ENCODE results near the gene GID4. TPM values are rescaled to one million over a fixed set of nuclear protein-coding genes. Genes with fewer than 3 reads are reported as not detected.

Gene GID4
- total RNA-seq, 1 donor from 2014 or later = 11.3 TPM

DNA sequence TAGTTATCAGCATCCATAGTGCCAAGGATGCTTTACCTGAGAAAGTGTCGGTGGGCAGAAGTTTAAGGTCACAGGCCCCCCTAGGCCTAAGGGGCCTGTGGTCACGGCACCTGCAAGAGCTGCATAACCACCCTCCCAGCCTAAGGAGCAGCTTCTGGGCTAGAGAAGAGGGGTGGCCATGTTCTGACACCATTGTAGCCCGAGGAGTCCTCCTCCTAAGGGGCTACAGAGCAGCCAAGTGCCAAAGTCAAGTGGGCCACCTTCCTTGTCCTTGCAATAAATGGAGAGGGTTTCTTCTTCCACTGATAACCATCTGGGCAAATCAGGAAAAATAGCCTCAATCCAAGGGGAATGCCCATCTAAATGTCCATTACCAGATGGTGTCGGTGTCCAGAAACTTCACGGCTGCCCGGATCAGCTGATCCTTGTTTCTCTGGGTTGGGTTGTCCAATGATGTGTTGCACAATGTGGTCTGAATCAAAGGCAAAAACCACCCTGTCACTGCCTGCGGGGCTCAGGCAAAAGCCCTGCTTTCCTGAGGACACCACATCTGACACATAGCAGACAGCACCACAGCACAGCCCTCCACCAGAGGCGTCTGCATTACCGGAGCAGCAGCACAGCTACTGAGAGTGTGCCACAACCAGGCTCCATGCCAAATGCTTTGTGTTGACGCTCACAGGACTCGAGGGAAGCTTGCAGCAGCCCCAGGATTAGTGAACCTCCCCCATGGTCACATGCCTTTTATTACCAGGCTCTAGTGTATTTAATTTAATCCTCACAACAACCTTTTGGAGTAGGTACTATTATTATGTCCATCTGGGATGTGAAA, 13.0 kb upstream of the GID4 start:
- intact Hi-C loops (cut with micrococcal nuclease) = no loop called here
- Mint-ChIP-seq H3K36me3 (ENCODE audit: low read depth) (peaks cover 12% of the 10 kb centered on the region), H3K4me3 (peak overlapping the region; percentile 2), H3K9me3 (no peaks in the 10 kb centered on the region), H3K27me3 (no peaks in the 10 kb centered on the region), H3K4me1 (peaks cover 14% of the 10 kb centered on the region), H3K27ac (peak overlapping the region; percentile 65)
- DNase-seq = no peak

DNA sequence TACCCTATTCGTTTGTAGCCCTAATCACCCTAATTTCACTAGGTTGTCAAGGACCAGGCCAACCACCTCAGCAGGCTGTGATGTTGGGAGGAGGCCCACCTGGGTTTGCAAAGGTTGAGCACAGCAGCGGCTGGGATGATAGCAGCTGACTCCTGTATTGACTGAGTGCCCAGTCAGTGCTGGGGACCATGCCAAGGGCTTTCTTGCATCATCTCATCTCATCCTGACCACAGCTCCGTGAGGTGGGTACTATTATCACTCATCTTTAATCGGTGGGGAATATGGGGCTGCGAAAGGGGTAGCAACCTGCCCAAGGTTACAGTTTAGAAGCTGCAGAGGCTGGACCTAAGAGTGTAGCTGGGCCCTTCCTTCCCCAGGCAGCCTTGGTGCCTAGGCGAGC, 11.9 kb upstream of the GID4 start:
- intact Hi-C loops (cut with micrococcal nuclease) = no loop called here
- H3K4me1 Mint-ChIP-seq = peaks cover 21% of the 10 kb centered on the region
- H3K27me3 Mint-ChIP-seq = no peaks in the 10 kb centered on the region
- H3K4me3 Mint-ChIP-seq = no peak overlapping the region
- H3K36me3 Mint-ChIP-seq (ENCODE audit: low read depth) = peaks cover 9% of the 10 kb centered on the region
- no peaks in the 10 kb centered on the region for H3K9me3 Mint-ChIP-seq
- no peak overlapping the region for H3K27ac Mint-ChIP-seq
- DNase-seq = no peak

DNA sequence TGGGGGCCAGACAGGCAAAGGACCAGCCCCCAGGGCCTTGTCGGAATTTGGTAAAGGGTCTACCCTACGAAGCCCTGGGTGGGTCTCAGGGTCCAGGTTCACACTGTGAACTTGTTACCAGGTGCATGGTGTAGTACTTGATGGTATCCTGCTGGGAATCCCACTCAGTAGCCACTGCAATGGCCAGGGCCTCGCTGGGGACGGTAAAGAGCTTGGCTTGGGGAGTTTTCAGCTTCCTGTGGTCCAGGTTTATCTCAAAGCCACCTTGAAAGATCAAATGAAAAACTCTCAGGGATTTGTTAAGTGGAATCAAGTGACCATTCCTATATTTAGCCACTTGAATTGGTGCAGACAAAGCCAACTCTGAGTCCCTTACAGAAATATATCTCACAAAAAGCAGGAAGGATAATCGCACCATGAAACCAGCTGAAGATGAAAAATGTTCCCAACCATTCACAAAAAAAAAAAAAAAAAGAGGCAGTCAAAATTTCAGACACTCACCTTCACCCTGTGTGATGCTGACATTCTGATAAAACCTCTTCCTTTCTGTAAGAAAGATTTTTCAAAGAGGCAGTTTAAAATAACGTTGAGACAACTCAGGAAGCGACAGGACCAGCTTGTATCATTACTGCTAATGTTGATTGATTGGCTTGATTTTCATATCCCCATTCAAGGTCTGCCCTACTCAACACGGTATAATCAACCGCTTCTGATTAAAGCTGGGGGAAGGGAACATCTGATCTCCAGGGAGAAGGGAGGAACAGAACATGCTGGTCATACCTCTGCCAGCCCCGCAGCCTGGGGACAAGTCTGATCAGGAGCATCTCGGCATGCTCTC, 10.9 kb upstream of the GID4 start:
- peaks cover 11% of the 10 kb centered on the region for H3K36me3 Mint-ChIP-seq (ENCODE audit: low read depth)
- peaks cover 27% of the 10 kb centered on the region for H3K4me1 Mint-ChIP-seq
- intact Hi-C loops (cut with micrococcal nuclease) = no loop called here

DNA sequence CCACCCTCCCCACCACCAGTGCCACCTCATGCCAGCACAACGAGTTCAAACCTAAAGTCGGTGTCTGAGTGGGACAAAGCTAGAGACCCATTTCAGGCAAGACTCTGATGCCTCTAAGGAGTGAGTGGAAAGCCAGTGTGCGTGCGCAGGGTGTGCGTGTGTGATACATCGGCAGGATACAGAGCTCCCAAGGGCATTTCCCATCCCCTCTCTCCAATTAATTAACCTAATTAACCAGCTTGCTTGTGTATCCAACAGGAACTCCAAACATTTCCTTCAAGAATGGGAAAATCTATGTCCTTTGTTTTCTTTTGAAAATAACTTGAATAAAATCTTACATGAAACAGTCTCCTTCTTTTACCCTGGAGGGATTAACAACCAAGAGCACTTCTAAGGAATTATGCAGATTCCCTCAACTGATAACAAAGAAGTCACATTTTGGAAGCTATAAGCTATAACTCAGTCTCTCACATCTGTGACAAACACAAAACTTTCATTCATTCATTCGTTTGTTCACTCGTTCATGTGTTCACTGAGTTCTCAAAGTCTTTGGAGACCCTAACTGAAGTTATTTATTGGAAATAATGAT, 10.2 kb upstream of the GID4 start:
- Mint-ChIP-seq H3K4me1 (peaks cover 33% of the 10 kb centered on the region), H3K27me3 (no peaks in the 10 kb centered on the region), H3K36me3 (ENCODE audit: low read depth) (peaks cover 11% of the 10 kb centered on the region), H3K9me3 (no peaks in the 10 kb centered on the region), H3K4me3 (no peak overlapping the region), H3K27ac (no peak overlapping the region)
- intact Hi-C loops (cut with micrococcal nuclease) = no loop called here
- no peak for DNase-seq

More for the DNA sequence above, 10.9 kb upstream of the GID4 start:
- Mint-ChIP-seq H3K27ac (no peak overlapping the region), H3K9me3 (no peaks in the 10 kb centered on the region), H3K4me3 (no peak overlapping the region), H3K27me3 (no peaks in the 10 kb centered on the region)
- DNase-seq = no peak

DNA sequence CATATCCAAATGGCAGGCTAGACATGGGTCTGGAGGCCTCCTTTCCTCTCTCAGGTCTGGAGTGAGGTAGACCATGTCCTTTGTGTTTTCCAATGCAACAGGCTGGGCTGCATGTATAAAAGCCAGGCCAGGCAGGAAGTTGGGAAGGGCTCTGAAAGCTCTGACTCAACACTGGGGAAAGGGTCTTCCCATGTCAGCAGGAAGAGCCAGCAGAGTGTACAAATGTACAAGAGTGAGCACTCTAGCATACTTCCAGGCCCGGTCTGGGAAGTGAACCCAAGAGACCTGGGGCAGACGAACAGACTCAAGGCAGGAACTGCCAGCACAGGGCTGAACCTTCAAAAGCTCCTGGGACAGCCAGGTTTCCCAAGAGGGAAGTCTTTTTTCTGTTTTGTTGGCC, 7.3 kb upstream of the GID4 start:
- peaks cover 9% of the 10 kb centered on the region for H3K36me3 Mint-ChIP-seq (ENCODE audit: low read depth)
- no peak overlapping the region for H3K4me3 Mint-ChIP-seq
- intact Hi-C loops (cut with micrococcal nuclease) = loop anchor here (5.0 to 10.0 kb wide), 2 partner anchors 340 to 537 kb away; partner anchors contain the start of gene RASD1
- peaks cover 21% of the 10 kb centered on the region for H3K4me1 Mint-ChIP-seq
- H3K9me3 Mint-ChIP-seq = no peaks in the 10 kb centered on the region
- no peak for DNase-seq
- peak overlapping the region; percentile 37 for H3K27ac Mint-ChIP-seq
- H3K27me3 Mint-ChIP-seq = no peaks in the 10 kb centered on the region

DNA sequence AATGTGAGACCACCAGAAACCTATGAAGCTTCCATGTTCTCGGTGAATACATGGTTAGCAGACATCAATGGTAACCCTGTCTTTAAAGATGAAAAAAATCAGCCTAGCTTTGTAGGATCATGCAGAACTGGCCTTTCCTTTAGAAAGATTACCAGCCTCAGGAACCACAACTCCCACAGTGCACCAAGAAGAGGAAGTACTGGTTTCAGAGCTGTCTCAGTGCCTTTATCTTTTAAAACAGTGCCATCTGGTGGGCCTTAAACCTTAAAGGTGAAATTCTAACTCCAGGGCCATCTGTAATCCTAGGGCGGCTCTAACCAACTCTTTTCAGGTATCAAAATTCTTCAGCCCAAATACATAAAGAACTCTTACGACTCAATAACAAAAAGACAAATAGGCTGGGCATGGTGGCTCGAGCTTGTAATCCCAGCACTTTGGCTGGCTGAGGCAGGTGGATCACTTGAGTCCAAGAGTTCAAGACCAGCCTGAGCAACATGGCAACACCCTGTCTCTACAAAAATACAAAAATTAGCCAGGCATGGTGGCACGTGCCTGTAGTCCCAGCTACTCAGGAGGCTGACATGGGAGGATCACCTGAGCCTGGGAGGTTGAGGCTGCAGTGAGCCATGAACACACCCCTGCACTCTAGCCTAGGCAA, 5.6 kb upstream of the GID4 start:
- Mint-ChIP-seq H3K4me3 (no peak overlapping the region), H3K36me3 (ENCODE audit: low read depth) (peaks cover 10% of the 10 kb centered on the region), H3K9me3 (no peaks in the 10 kb centered on the region), H3K27ac (no peak overlapping the region), H3K27me3 (no peaks in the 10 kb centered on the region), H3K4me1 (peaks cover 34% of the 10 kb centered on the region)
- intact Hi-C loops (cut with micrococcal nuclease) = loop anchor here (1.0 to 10.0 kb wide), 3 partner anchors 142 to 539 kb away; partner anchors contain the start of gene RASD1
- DNase-seq = peak; percentile 90

DNA sequence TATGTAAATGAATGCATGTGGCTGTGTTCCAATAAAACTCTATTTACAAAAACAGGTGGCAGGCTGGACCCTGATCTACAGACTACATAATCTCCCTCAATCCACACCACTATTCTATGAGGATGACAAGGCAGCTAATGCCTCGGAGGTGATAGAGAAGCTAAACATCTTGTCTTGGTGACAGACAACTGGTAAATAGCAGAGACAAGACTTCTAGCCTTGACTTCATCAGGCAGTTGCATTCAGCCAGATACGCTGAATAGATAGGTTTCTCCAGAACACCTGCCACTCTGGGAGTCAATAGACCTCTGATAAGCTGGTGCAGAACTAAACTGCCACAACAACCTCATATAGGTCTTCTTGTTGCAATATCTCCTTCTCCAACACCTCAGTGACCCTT, 3.5 kb upstream of the GID4 start:
- Mint-ChIP-seq H3K9me3 (no peaks in the 10 kb centered on the region), H3K27me3 (no peaks in the 10 kb centered on the region), H3K27ac (no peak overlapping the region), H3K36me3 (ENCODE audit: low read depth) (peaks cover 13% of the 10 kb centered on the region), H3K4me3 (no peak overlapping the region), H3K4me1 (peaks cover 42% of the 10 kb centered on the region)
- intact Hi-C loops (cut with micrococcal nuclease) = loop anchor here (5.0 to 10.0 kb wide), 4 partner anchors 78 to 541 kb away; partner anchors contain the start of gene RASD1
- DNase-seq = no peak

DNA sequence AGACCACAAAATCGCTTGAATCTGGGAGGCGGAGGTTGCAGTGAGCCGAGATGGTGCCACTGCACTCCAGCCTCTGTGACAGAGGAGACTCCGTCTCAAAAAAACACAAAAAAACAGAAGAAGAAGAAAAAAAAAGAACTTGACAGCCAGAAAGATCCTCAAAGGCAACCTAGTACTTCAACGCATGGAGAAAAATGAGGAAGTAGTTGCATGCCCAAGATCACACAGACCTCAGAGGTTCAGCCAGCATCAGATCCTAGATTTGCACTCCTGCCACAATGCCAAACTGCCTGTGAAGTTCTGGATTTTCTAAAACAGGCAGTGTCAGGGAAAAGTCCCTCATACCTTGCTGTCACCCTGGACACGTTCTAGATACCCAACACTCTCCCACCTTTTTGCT, 1.7 kb upstream of the GID4 start:
- Mint-ChIP-seq H3K4me3 (peak overlapping the region; percentile 93), H3K27ac (peak overlapping the region; percentile 92), H3K9me3 (no peaks in the 10 kb centered on the region), H3K4me1 (peaks cover 50% of the 10 kb centered on the region), H3K36me3 (ENCODE audit: low read depth) (peaks cover 19% of the 10 kb centered on the region), H3K27me3 (no peaks in the 10 kb centered on the region)
- intact Hi-C loops (cut with micrococcal nuclease) = loop anchor here (5.0 to 10.0 kb wide), 4 partner anchors 80 to 543 kb away; partner anchors contain the start of gene RASD1
- DNase-seq = no peak

DNA sequence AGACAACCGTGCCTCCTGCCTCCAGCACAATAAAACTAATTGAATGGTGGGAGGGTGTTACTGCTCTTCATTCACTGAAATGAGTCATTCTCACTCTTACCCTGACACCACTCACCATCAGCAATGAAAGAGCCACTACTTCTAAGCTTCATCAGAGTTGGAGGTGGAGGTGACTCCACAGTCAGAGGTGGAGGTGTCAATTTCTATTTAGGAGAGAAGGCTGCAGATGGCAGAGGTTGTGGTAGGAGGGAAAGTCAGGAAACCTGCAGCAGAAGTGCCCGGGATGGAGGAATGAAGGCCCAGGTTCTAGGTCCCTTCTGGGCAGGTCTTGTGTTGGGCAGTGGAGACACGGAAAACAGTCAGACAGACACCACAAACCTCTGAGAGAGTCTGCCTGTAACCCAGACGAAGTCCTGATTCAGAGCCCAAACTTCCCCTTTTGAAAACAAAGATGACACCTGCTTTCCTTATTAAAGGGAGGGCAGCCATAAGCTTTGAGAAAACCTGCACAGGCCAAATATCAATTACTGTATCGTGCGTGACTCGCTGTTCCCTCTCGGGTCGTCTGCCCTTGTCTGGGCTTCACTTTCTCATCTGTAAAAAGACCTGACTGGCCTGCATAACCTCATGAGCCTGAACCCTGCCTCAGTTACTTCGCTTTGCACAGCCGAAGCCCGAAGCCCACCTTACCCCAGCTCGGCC, 908 bp upstream of the GID4 start:
- Mint-ChIP-seq H3K27ac (peak overlapping the region; percentile 92), H3K4me3 (peak overlapping the region; percentile 93), H3K9me3 (no peaks in the 10 kb centered on the region), H3K36me3 (ENCODE audit: low read depth) (peaks cover 19% of the 10 kb centered on the region), H3K27me3 (no peaks in the 10 kb centered on the region), H3K4me1 (peaks cover 45% of the 10 kb centered on the region)
- intact Hi-C loops (cut with micrococcal nuclease) = loop anchor here (5.0 to 10.0 kb wide), 4 partner anchors 81 to 543 kb away; partner anchors contain the start of gene RASD1
- no peak for DNase-seq

DNA sequence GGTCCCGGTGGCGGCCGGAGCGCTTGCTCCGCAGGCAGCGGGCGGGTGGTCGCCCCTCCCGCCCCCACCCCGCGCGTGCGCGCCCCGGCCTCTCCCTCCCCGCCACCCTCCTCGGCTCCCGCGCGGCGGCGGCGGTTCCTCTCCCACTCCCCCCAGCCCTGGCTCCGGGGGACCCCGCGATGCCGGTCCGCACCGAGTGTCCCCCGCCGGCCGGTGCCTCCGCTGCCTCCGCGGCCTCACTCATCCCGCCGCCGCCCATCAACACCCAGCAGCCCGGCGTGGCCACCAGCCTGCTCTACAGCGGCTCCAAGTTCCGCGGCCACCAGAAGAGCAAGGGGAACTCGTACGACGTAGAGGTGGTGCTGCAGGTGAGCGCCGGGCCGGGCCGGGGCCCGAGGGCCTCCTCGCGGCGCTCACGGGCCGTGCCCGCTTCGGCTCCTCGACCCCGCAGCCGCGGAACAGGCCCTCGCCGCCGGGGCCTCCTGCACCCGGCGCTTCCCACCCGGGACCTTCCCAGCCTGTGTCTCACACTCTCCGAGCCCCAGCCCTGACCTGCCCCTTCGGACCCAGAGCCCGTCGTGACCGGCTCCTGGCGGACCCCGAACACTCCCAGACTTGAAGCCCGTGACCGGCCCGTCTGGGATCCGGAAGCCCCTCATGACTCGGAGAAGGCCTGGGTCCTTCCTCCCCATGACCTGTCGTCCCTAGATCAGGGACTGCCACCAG, 490 bp downstream of the GID4 start:
- Mint-ChIP-seq H3K4me1 (peaks cover 39% of the 10 kb centered on the region), H3K9me3 (no peaks in the 10 kb centered on the region), H3K36me3 (ENCODE audit: low read depth) (peaks cover 21% of the 10 kb centered on the region), H3K27ac (peak overlapping the region; percentile 92), H3K27me3 (no peaks in the 10 kb centered on the region), H3K4me3 (peak overlapping the region; percentile 93)
- no peak for DNase-seq
- intact Hi-C loops (cut with micrococcal nuclease) = loop anchor here (1.0 to 10.0 kb wide), 9 partner anchors 48 to 545 kb away; partner anchors contain the start of genes DRC3, DRG2, PEMT and RASD1

DNA sequence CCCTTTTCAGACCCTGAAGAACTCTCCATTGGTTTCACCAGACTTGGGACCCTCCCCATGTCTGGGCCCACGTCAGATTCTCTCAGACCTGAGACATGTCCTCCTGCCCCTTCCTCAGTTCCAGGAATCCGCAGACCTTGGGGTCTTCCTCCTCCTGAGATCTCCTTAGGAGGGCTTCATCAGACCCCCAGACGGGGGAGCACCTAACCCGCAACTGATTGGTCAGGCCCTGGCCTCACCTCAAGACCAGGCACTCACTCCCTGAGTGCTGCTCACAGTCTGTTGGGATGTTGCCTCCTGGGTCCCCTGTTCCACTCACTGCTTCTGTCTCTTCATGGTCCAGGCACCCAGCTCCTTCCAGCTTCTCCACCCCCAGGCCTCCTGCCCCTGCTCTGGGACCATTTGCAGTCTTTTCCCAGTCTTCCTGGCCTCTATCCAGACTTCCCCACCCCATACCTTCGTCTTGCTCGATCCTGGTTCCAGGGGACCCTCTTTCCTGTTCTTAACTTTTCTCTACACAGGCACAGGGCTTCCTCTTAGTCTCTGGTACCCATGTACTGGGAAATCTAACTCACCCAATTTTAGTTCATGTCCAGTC, 1.2 kb downstream of the GID4 start:
- peak; percentile 65 for DNase-seq
- Mint-ChIP-seq H3K36me3 (ENCODE audit: low read depth) (peaks cover 23% of the 10 kb centered on the region), H3K4me1 (peaks cover 39% of the 10 kb centered on the region), H3K27me3 (no peaks in the 10 kb centered on the region), H3K27ac (peak overlapping the region; percentile 84), H3K4me3 (peak overlapping the region; percentile 93), H3K9me3 (no peaks in the 10 kb centered on the region)
- intact Hi-C loops (cut with micrococcal nuclease) = loop anchor here (5.0 kb wide), 1 partner anchor 47 kb away; the partner anchor contains the start of gene DRG2

DNA sequence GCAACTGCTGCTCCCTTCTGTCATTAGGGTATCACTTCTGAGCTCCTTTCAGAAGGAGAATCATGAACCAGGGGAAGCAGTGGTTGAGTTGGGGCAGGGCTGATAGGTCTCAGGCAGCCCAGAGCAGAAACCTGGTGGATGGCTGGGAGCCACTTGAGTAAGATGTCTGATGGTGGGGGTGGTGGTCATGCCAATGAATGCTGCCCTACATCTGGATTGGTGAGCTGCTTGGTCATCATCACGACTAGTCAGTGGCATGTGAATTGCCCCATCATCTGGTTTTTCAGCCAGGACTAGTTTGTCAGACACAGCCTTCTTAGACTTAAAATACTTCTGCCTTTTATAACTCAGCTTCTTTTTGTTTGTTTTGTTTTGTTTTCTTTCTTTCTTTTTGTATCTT, 2.6 kb downstream of the GID4 start:
- no peaks in the 10 kb centered on the region for H3K9me3 Mint-ChIP-seq
- H3K27me3 Mint-ChIP-seq = no peaks in the 10 kb centered on the region
- peaks cover 37% of the 10 kb centered on the region for H3K4me1 Mint-ChIP-seq
- H3K4me3 Mint-ChIP-seq = peak overlapping the region; percentile 93
- H3K36me3 Mint-ChIP-seq (ENCODE audit: low read depth) = peaks cover 18% of the 10 kb centered on the region
- H3K27ac Mint-ChIP-seq = no peak overlapping the region
- DNase-seq = no peak
- intact Hi-C loops (cut with micrococcal nuclease) = loop anchor here (5.0 kb wide), 1 partner anchor 46 kb away; the partner anchor contains the start of gene DRG2

All from activated CD4-positive, alpha-beta T cell treated with anti-CD3 and anti-CD28 coated beads, Interleukin-2, amount 10 ng/mL, durations not matched to agents 24 days and 14 days (primary cell).